Right renal cortex interstitium (tissue), 3 donors: ENCODE data around the gene SMDT1. TPM values are rescaled to one million over a fixed set of nuclear protein-coding genes. Genes with fewer than 3 reads are reported as not detected.
"Not testable (repeated sequence)": the region's sequence is repeated elsewhere in the genome, so short reads cannot be mapped to it uniquely, and the experiment has no call there.

Experiments used
- DNase-seq, 3 donors: peaks; one replicate each; pipeline ENCODE4 v3.0.0-alpha.2; 2013; ENCODE audit warnings: low read depth in 3 of 3, low spot score in 2 of 3
- polyA plus RNA-seq, 3 donors: library from polyadenylated mRNA; unstranded; fragments of 120-200 nt; gene quantifications; one replicate each; pipeline ENCODE4 v1.2.1, GENCODE V29; 2013; ENCODE audit not compliant: insufficient read length in 3 of 3

Gene SMDT1
- polyA plus RNA-seq, 3 donors, result 67.7 to 129 (median 100) TPM

- no peak for DNase-seq
These were observed 29.3 kb downstream of the SMDT1 start for GRCh38 chr22:42108848-42109247.

GRCh38 chr22:42111798-42112197 is 32.3 kb downstream of the SMDT1 start:
- DNase-seq, result no peak

GRCh38 chr22:42112793-42113192 is 33.3 kb downstream of the SMDT1 start:
- DNase-seq, result not testable (repeated sequence)

GRCh38 chr22:42114721-42115120 is 35.2 kb downstream of the SMDT1 start:
- DNase-seq, result no peak

- not testable (repeated sequence) for DNase-seq
These were observed 35.9 kb downstream of the SMDT1 start for GRCh38 chr22:42115420-42115830.

- DNase-seq, result no peak
These were observed 37.4 kb downstream of the SMDT1 start for GRCh38 chr22:42116848-42117424.

GRCh38 chr22:42120231-42121021 is 40.9 kb downstream of the SMDT1 start:
- DNase-seq, result not testable (repeated sequence)

- DNase-seq, result not testable (repeated sequence)
These were observed 44.0 kb downstream of the SMDT1 start for GRCh38 chr22:42123529-42123928.

GRCh38 chr22:42127606-42128005 is 48.1 kb downstream of the SMDT1 start:
- no peak for DNase-seq

- DNase-seq, result not testable (repeated sequence)
These were observed 48.5 kb downstream of the SMDT1 start for GRCh38 chr22:42128007-42128406.

- not testable (repeated sequence) for DNase-seq
These were observed 49.5 kb downstream of the SMDT1 start for GRCh38 chr22:42128776-42129694.

- not testable (repeated sequence) for DNase-seq
These were observed 50.7 kb downstream of the SMDT1 start for GRCh38 chr22:42130182-42130581.

GRCh38 chr22:42130639-42131431 is 51.3 kb downstream of the SMDT1 start, which contains the start of gene CYP2D6:
CYP2D6 (minus strand) TSS chr22:42130810; CDS start chr22:42130791, 19 bp downstream.
- DNase-seq, result not testable (repeated sequence)

GRCh38 chr22:42131562-42131961 is 52.1 kb downstream of the SMDT1 start:
- DNase-seq, result no peak

GRCh38 chr22:42132457-42132856 is 53.0 kb downstream of the SMDT1 start:
- no peak for DNase-seq

Other genes with a start within 250 kb of the SMDT1 start
- gene SREBF2, start 246.6 kb upstream of the SMDT1 start, polyA plus RNA-seq, result 10 to 100 TPM; 85.5 to 93.2 (median 90.2) TPM
- gene SHISA8, start 164.6 kb upstream of the SMDT1 start, polyA plus RNA-seq, result under 1 TPM; 0.22 to 0.42 (median 0.25) TPM
- 1 to 10 TPM in 2 of 3 donors, under 1 TPM in 1; 0.94 to 1.3 (median 1.1) TPM for gene TNFRSF13C, start 152.9 kb upstream of the SMDT1 start, polyA plus RNA-seq
- gene CENPM, start 132.5 kb upstream of the SMDT1 start, polyA plus RNA-seq, result 10 to 100 TPM in 2 of 3 donors, 1 to 10 TPM in 1; 9.4 to 12.0 (median 10.9) TPM
- gene SEPTIN3, start 110.3 kb upstream of the SMDT1 start, polyA plus RNA-seq, result 1 to 10 TPM; 5.7 to 7.2 (median 6.9) TPM
- gene WBP2NL, start 80.9 kb upstream of the SMDT1 start, polyA plus RNA-seq, result 1 to 10 TPM; 3.2 to 3.4 (median 3.4) TPM
- gene NAGA, start 8.9 kb upstream of the SMDT1 start, polyA plus RNA-seq, result 10 to 100 TPM; 22.9 to 27.3 (median 25.1) TPM
- 10 to 100 TPM in 2 of 3 donors, 1 to 10 TPM in 1; 9.8 to 10.3 (median 10.1) TPM for gene PHETA2, start 5.5 kb upstream of the SMDT1 start, polyA plus RNA-seq
- 100 to 1,000 TPM; 119 to 121 (median 120) TPM for gene NDUFA6, start 11.1 kb downstream of the SMDT1 start, polyA plus RNA-seq
- 1 to 10 TPM; 1.9 to 3.4 (median 2.1) TPM for gene CYP2D6, start 51.1 kb downstream of the SMDT1 start, polyA plus RNA-seq
- gene TCF20, start 191.0 kb downstream of the SMDT1 start, polyA plus RNA-seq, result 10 to 100 TPM; 26.2 to 27.0 (median 26.5) TPM